ENCODE data around the gene MEFV.
"Not testable (repeated sequence)": the region's sequence is repeated elsewhere in the genome, so short reads cannot be mapped to it uniquely, and the experiment has no call there.

The MEFV gene

GRCh38 chr16:3274947-3275346 lies 18.5 kb upstream of the MEFV start:
- Histone ChIP-seq H3K23ac (ENCODE audit: low read length in 2 of 2) (no peak overlapping the region), H3K36me3 (ENCODE audit: control insufficient read depth in 1 of 2, insufficient read depth in 2 of 2, low read depth in 1 of 2, low read length in 2 of 2) (no peaks in the 10 kb centered on the region), H2AFZ (ENCODE audit: low read depth, low read length) (no peak overlapping the region), H3K4ac (ENCODE audit: low read depth in 1 of 2, low read length in 2 of 2) (no peak overlapping the region), H2BK5ac (ENCODE audit: low read depth, low read length, poor library complexity, severe bottlenecking) (no peak overlapping the region), H3K9ac (ENCODE audit: low read length) (no peak overlapping the region), H2BK120ac (ENCODE audit: low read depth, low read length) (no peak overlapping the region), H3K14ac (ENCODE audit: low read length in 2 of 2) (no peak overlapping the region), H3K4me3 (ENCODE audit: insufficient read depth in 1 of 2, low read depth in 1 of 2, low read length in 2 of 2) (no peak overlapping the region), H3K9me3 (ENCODE audit: control insufficient read depth, low read length) (no peaks in the 10 kb centered on the region), H2AK5ac (ENCODE audit: low read length, severe bottlenecking) (no peak overlapping the region), H3K27ac (ENCODE audit: low read length, poor library complexity, severe bottlenecking) (no peak overlapping the region), H3K18ac (ENCODE audit: low read depth in 1 of 2, low read length in 2 of 2) (no peak overlapping the region), H4K8ac (ENCODE audit: low read length) (no peak overlapping the region), H2BK12ac (ENCODE audit: low read length in 2 of 2) (no peak overlapping the region), H3K27me3 (ENCODE audit: control insufficient read depth in 1 of 2, insufficient read depth in 1 of 2, low read length in 2 of 2) (peaks cover 0 to 21% of the 10 kb centered on the region in 2 experiments), H3K79me1 (replicated peaks; ENCODE audit: low read length, poor library complexity, severe bottlenecking) (no peaks in the 10 kb centered on the region), H4K91ac (ENCODE audit: low read length) (no peak overlapping the region), H3K4me1 (ENCODE audit: control insufficient read depth, insufficient read depth, low read depth, low read length) (no peaks in the 10 kb centered on the region), H3K4me2 (ENCODE audit: low read length, poor library complexity, severe bottlenecking) (no peak overlapping the region), H2BK15ac (ENCODE audit: low read depth, poor library complexity, severe bottlenecking) (no peak overlapping the region)
- DNase-seq: no peak

GRCh38 chr16:3274490-3274889 lies 18.1 kb upstream of the MEFV start:
- DNase-seq: no peak
- Histone ChIP-seq H3K27me3 (ENCODE audit: control insufficient read depth in 1 of 2, insufficient read depth in 1 of 2, low read length in 2 of 2) (peaks cover 0 to 21% of the 10 kb centered on the region in 2 experiments), H3K4me1 (ENCODE audit: control insufficient read depth, insufficient read depth, low read depth, low read length) (no peaks in the 10 kb centered on the region), H3K27ac (ENCODE audit: low read length, poor library complexity, severe bottlenecking) (no peak overlapping the region), H2AK5ac (ENCODE audit: low read length, severe bottlenecking) (no peak overlapping the region), H3K18ac (ENCODE audit: low read depth in 1 of 2, low read length in 2 of 2) (no peak overlapping the region), H3K36me3 (ENCODE audit: control insufficient read depth in 1 of 2, insufficient read depth in 2 of 2, low read depth in 1 of 2, low read length in 2 of 2) (no peaks in the 10 kb centered on the region), H3K79me1 (replicated peaks; ENCODE audit: low read length, poor library complexity, severe bottlenecking) (no peaks in the 10 kb centered on the region), H3K4me2 (ENCODE audit: low read length, poor library complexity, severe bottlenecking) (no peak overlapping the region), H3K23ac (ENCODE audit: low read length in 2 of 2) (no peak overlapping the region), H2BK120ac (ENCODE audit: low read depth, low read length) (no peak overlapping the region), H4K8ac (ENCODE audit: low read length) (no peak overlapping the region), H3K9ac (ENCODE audit: low read length) (no peak overlapping the region), H3K4me3 (ENCODE audit: insufficient read depth in 1 of 2, low read depth in 1 of 2, low read length in 2 of 2) (no peak overlapping the region), H3K9me3 (ENCODE audit: control insufficient read depth, low read length) (no peaks in the 10 kb centered on the region), H4K91ac (ENCODE audit: low read length) (no peak overlapping the region), H2AFZ (ENCODE audit: low read depth, low read length) (no peak overlapping the region), H2BK15ac (ENCODE audit: low read depth, poor library complexity, severe bottlenecking) (no peak overlapping the region), H3K14ac (ENCODE audit: low read length in 2 of 2) (no peak overlapping the region), H2BK5ac (ENCODE audit: low read depth, low read length, poor library complexity, severe bottlenecking) (no peak overlapping the region), H2BK12ac (ENCODE audit: low read length in 2 of 2) (no peak overlapping the region), H3K4ac (ENCODE audit: low read depth in 1 of 2, low read length in 2 of 2) (no peak overlapping the region)
- 68% methylated on average over 4 of the region's 4 CpGs for WGBS

GRCh38 chr16:3271281-3271680 lies 14.8 kb upstream of the MEFV start:
- 50% methylated on average over 1 of the region's 22 CpGs for WGBS
- H3K9me3 ChIP-seq (ENCODE audit: control insufficient read depth, low read length); H3K14ac ChIP-seq (ENCODE audit: low read length in 2 of 2); H4K8ac ChIP-seq (ENCODE audit: low read length); H3K4ac ChIP-seq (ENCODE audit: low read depth in 1 of 2, low read length in 2 of 2); H3K4me1 ChIP-seq (ENCODE audit: control insufficient read depth, insufficient read depth, low read depth, low read length); H2BK12ac ChIP-seq (ENCODE audit: low read length in 2 of 2); H2BK15ac ChIP-seq (ENCODE audit: low read depth, poor library complexity, severe bottlenecking); H2BK120ac ChIP-seq (ENCODE audit: low read depth, low read length); H3K9ac ChIP-seq (ENCODE audit: low read length); H3K23ac ChIP-seq (ENCODE audit: low read length in 2 of 2); H2AK5ac ChIP-seq (ENCODE audit: low read length, severe bottlenecking); H3K4me2 ChIP-seq (ENCODE audit: low read length, poor library complexity, severe bottlenecking); H3K4me3 ChIP-seq (ENCODE audit: insufficient read depth in 1 of 2, low read depth in 1 of 2, low read length in 2 of 2); H3K18ac ChIP-seq (ENCODE audit: low read depth in 1 of 2, low read length in 2 of 2); H4K91ac ChIP-seq (ENCODE audit: low read length); H2BK5ac ChIP-seq (ENCODE audit: low read depth, low read length, poor library complexity, severe bottlenecking); DNase-seq; H3K27ac ChIP-seq (ENCODE audit: low read length, poor library complexity, severe bottlenecking); H3K79me1 ChIP-seq (replicated peaks; ENCODE audit: low read length, poor library complexity, severe bottlenecking); H2AFZ ChIP-seq (ENCODE audit: low read depth, low read length): not testable (repeated sequence)
- Histone ChIP-seq H3K27me3 (ENCODE audit: control insufficient read depth in 1 of 2, insufficient read depth in 1 of 2, low read length in 2 of 2) (peaks cover 0 to 12% of the 10 kb centered on the region in 2 experiments), H3K36me3 (ENCODE audit: control insufficient read depth in 1 of 2, insufficient read depth in 2 of 2, low read depth in 1 of 2, low read length in 2 of 2) (peaks cover 0 to 12% of the 10 kb centered on the region in 2 experiments)

- not testable (repeated sequence) for H2AK5ac ChIP-seq (ENCODE audit: low read length, severe bottlenecking); H2AFZ ChIP-seq (ENCODE audit: low read depth, low read length); H3K4me1 ChIP-seq (ENCODE audit: control insufficient read depth, insufficient read depth, low read depth, low read length); H2BK15ac ChIP-seq (ENCODE audit: low read depth, poor library complexity, severe bottlenecking); H3K27me3 ChIP-seq (ENCODE audit: control insufficient read depth in 1 of 2, insufficient read depth in 1 of 2, low read length in 2 of 2); H3K79me1 ChIP-seq (replicated peaks; ENCODE audit: low read length, poor library complexity, severe bottlenecking); H3K18ac ChIP-seq (ENCODE audit: low read depth in 1 of 2, low read length in 2 of 2); H4K8ac ChIP-seq (ENCODE audit: low read length); H2BK5ac ChIP-seq (ENCODE audit: low read depth, low read length, poor library complexity, severe bottlenecking); DNase-seq; H3K27ac ChIP-seq (ENCODE audit: low read length, poor library complexity, severe bottlenecking); H3K23ac ChIP-seq (ENCODE audit: low read length in 2 of 2); H2BK12ac ChIP-seq (ENCODE audit: low read length in 2 of 2); H4K91ac ChIP-seq (ENCODE audit: low read length); H3K14ac ChIP-seq (ENCODE audit: low read length in 2 of 2); H2BK120ac ChIP-seq (ENCODE audit: low read depth, low read length); H3K4me2 ChIP-seq (ENCODE audit: low read length, poor library complexity, severe bottlenecking); H3K9ac ChIP-seq (ENCODE audit: low read length); H3K9me3 ChIP-seq (ENCODE audit: control insufficient read depth, low read length); H3K4ac ChIP-seq (ENCODE audit: low read depth in 1 of 2, low read length in 2 of 2); H3K4me3 ChIP-seq (ENCODE audit: insufficient read depth in 1 of 2, low read depth in 1 of 2, low read length in 2 of 2)
- H3K36me3 ChIP-seq (ENCODE audit: control insufficient read depth in 1 of 2, insufficient read depth in 2 of 2, low read depth in 1 of 2, low read length in 2 of 2): peaks cover 0 to 14% of the 10 kb centered on the region in 2 experiments
- WGBS: 100% methylated on average over 1 of the region's 5 CpGs
Measured at GRCh38 chr16:3270718-3271117, 14.3 kb upstream of the MEFV start.

Data from mesenchymal stem cell (in vitro differentiated cells and primary cell).